Psoas muscle (tissue), 8 donors: ENCODE results near the gene TICRR. TPM values are rescaled to one million over a fixed set of nuclear protein-coding genes. Genes with fewer than 3 reads are reported as not detected.

Experiments used
- ATAC-seq, 4 donors: fragments of 200-7000 bp; cut with Tn5 transposase; one replicate each; pipeline ENCODE4 v1.9.1; 2020; ENCODE audit warnings: moderate library complexity in 3 of 4, mild to moderate bottlenecking in 2 of 4
- DNase-seq, 2 donors: peaks; one replicate each; pipeline ENCODE4 v3.0.0-alpha.2; 2020
- H3K27ac ChIP-seq: fragments of 200-600 bp; one replicate; pipeline ENCODE4 v1.8.0; 2022
- H3K27me3 ChIP-seq, 3 donors: fragments of 200-600 bp in 1 of 3; one replicate each; pipeline versions ENCODE4 v1.6.1 to v1.8.0; 2013 to 2022; ENCODE audit warnings: low read length in 2 of 3, mild to moderate bottlenecking in 2 of 3, moderate library complexity in 1 of 3; ENCODE audit not compliant: insufficient read depth in 3 of 3
- H3K36me3 ChIP-seq, 2 donors: fragments of 200-600 bp in 1 of 2; one replicate each; pipeline versions ENCODE4 v1.6.1 to v1.8.0; 2013 to 2022; ENCODE audit warnings: low read depth in 1 of 2, mild to moderate bottlenecking in 1 of 2, moderate library complexity in 1 of 2; ENCODE audit not compliant: insufficient read depth in 1 of 2
- H3K4me1 ChIP-seq: fragments of 200-600 bp; one replicate; pipeline ENCODE4 v1.8.0; 2022
- H3K4me3 ChIP-seq: fragments of 200-600 bp; one replicate; pipeline ENCODE4 v1.8.0; 2022; ENCODE audit warnings: mild to moderate bottlenecking
- H3K9me3 ChIP-seq: fragments of 200-600 bp; one replicate; pipeline ENCODE4 v1.8.0; 2022
- CTCF ChIP-seq: fragments of 200-600 bp; IDR thresholded peaks from one replicate; pipeline ENCODE4 v1.8.0; 2022; ENCODE audit warnings: antibody characterized with exemption
- WGBS, 3 donors: extraction: QIAGEN DNeasy Blood & Tissue Kit; methylation state at CpG; one replicate each; pipeline versions ENCODE4 v1.1.6 to v1.1.7; 2013; 5-methylcytosine and 5-hydroxymethylcytosine counted together
- intact Hi-C, 2 donors: fragments of 100-400 bp; cut with DNase I; formaldehyde crosslinking; loops; one replicate each; pipeline versions ENCODE4 v1.11.0 to v1.14.2; 2022
- polyA plus RNA-seq, 3 donors: library from polyadenylated mRNA; stranded (reverse); fragments of 200-250 nt; gene quantifications; one replicate each; pipeline ENCODE4 v1.2.3, GENCODE V29; 2013
- total RNA-seq, 4 donors: library from RNA; stranded (reverse); fragmentation: NEBNext Ultra II Directional in 2 of 4; extraction: Animal tissue kit (Norgen Biotek cat#: 25700) in 2 of 4; gene quantifications; one replicate each; pipeline versions ENCODE4 v1.2.1 to v1.2.4, GENCODE V29; 2021 to 2023
- donor health status: healthy with polysubstance abuse.
- donor health status: DM: no; HTN: no; CAD: no; lungs with moderate emphysema.
- donor health status: Bipolar disorder and iron deficiency.
- donor health status: healthy.
- donor health status: DM: yes; HTN: yes; CAD: no.
- donor health status: DM: no; HTN: no; CAD: no.
- donor health status: DM: no; HTN: no; CAD: no.
- donor health status: DM: yes; HTN: yes; CAD: no.

Gene TICRR
- total and polyA plus RNA-seq, 7 donors = 0.01 to 0.04 (median 0.04) TPM; not detected in 4

- H3K36me3 ChIP-seq = no peaks in the 10 kb centered on the region
- ATAC-seq (no peak), DNase-seq (no peak)
- intact Hi-C loops = no loop called here
- no peak for TF ChIP-seq CTCF
- peaks cover 0 to 3% (median 0%) of the 10 kb centered on the region in 3 donors for H3K27me3 ChIP-seq
- H3K4me3 ChIP-seq = no peak overlapping the region
- peaks cover 17% of the 10 kb centered on the region for H3K9me3 ChIP-seq
- no peaks in the 10 kb centered on the region for H3K4me1 ChIP-seq
- WGBS, 3 donors = 94 to 98% (median 97%) methylated on average over 2 of the region's 2 CpGs
- no peak overlapping the region for H3K27ac ChIP-seq
These were observed 36.0 kb downstream of the TICRR start for GRCh38 chr15:89611317-89611716.

GRCh38 chr15:89613031-89613430 lies 37.8 kb downstream of the TICRR start:
- H3K27me3 ChIP-seq = peaks cover 0 to 3% (median 0%) of the 10 kb centered on the region in 3 donors
- H3K36me3 ChIP-seq = no peaks in the 10 kb centered on the region
- no peak overlapping the region for H3K4me3 ChIP-seq
- DNase-seq (no peak), ATAC-seq (no peak)
- TF ChIP-seq CTCF = no peak
- H3K4me1 ChIP-seq = no peaks in the 10 kb centered on the region
- H3K9me3 ChIP-seq = peaks cover 17% of the 10 kb centered on the region
- intact Hi-C loops = no loop called here
- 82 to 85% (median 83%) methylated on average over 2 of the region's 2 CpGs for WGBS, 3 donors
- H3K27ac ChIP-seq = no peak overlapping the region

- ATAC-seq (no peak), DNase-seq (no peak)
- Histone ChIP-seq H3K9me3 (peaks cover 17% of the 10 kb centered on the region), H3K27ac (no peak overlapping the region), H3K36me3 (no peaks in the 10 kb centered on the region), H3K4me3 (no peak overlapping the region), H3K27me3 (peaks cover 0 to 3% (median 0%) of the 10 kb centered on the region in 3 donors), H3K4me1 (no peaks in the 10 kb centered on the region)
- 96 to 100% (median 96%) methylated on average over 1 of the region's 1 CpG for WGBS, 3 donors
- TF ChIP-seq CTCF = no peak
- intact Hi-C loops = no loop called here
These were observed 38.9 kb downstream of the TICRR start for GRCh38 chr15:89614164-89614563.

GRCh38 chr15:89615135-89615534 lies 39.9 kb downstream of the TICRR start:
- DNase-seq (no peak), ATAC-seq (no peak)
- Histone ChIP-seq H3K4me1 (no peaks in the 10 kb centered on the region), H3K27ac (no peak overlapping the region), H3K27me3 (peaks cover 0 to 3% (median 0%) of the 10 kb centered on the region in 3 donors), H3K4me3 (no peak overlapping the region), H3K9me3 (peaks cover 17% of the 10 kb centered on the region), H3K36me3 (no peaks in the 10 kb centered on the region)
- intact Hi-C loops = no loop called here
- no peak for TF ChIP-seq CTCF
- 91 to 95% (median 92%) methylated on average over 1 of the region's 1 CpG for WGBS, 3 donors

- Histone ChIP-seq H3K9me3 (peaks cover 17% of the 10 kb centered on the region), H3K27me3 (peaks cover 0 to 3% (median 0%) of the 10 kb centered on the region in 3 donors), H3K4me1 (no peaks in the 10 kb centered on the region), H3K27ac (no peak overlapping the region), H3K36me3 (no peaks in the 10 kb centered on the region), H3K4me3 (no peak overlapping the region)
- intact Hi-C loops = no loop called here
- ATAC-seq = no peak
- 93 to 99% (median 96%) methylated on average over 4 of the region's 4 CpGs for WGBS, 3 donors
- no peak for DNase-seq
- TF ChIP-seq CTCF = no peak
These were observed 41.0 kb downstream of the TICRR start for GRCh38 chr15:89616228-89616627.
